ENCODE results near the gene CBX4. TPM values are rescaled to one million over a fixed set of nuclear protein-coding genes. Genes with fewer than 3 reads are reported as not detected.

CBX4 gene
- total RNA-seq, 1 donor from 2014 or later = 20.2 TPM

- Histone ChIP-seq H3K27me3 (peaks cover 22% of the 10 kb centered on the region), H3K4me1 (peaks cover 48% of the 10 kb centered on the region), H3K4me3 (peak overlapping the region; percentile 73), H3K9me3 (no peaks in the 10 kb centered on the region), H3K36me3 (peaks cover 22% of the 10 kb centered on the region), H3K27ac (peak overlapping the region; percentile 91)
- peak; percentile 55 for ATAC-seq
- intact Hi-C loops (cut with DNase I) = no loop called here
- TF ChIP-seq, protein P1, sequence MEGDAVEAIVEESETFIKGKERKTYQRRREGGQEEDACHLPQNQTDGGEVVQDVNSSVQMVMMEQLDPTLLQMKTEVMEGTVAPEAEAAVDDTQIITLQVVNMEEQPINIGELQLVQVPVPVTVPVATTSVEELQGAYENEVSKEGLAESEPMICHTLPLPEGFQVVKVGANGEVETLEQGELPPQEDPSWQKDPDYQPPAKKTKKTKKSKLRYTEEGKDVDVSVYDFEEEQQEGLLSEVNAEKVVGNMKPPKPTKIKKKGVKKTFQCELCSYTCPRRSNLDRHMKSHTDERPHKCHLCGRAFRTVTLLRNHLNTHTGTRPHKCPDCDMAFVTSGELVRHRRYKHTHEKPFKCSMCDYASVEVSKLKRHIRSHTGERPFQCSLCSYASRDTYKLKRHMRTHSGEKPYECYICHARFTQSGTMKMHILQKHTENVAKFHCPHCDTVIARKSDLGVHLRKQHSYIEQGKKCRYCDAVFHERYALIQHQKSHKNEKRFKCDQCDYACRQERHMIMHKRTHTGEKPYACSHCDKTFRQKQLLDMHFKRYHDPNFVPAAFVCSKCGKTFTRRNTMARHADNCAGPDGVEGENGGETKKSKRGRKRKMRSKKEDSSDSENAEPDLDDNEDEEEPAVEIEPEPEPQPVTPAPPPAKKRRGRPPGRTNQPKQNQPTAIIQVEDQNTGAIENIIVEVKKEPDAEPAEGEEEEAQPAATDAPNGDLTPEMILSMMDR (IDR thresholded peaks at IDR 0.05) = peak; percentile 19
- peak; percentile 95 for DNase-seq
These were observed 2.0 kb downstream of the CBX4 start for GRCh38 chr17:79836972-79837887.

DNA sequence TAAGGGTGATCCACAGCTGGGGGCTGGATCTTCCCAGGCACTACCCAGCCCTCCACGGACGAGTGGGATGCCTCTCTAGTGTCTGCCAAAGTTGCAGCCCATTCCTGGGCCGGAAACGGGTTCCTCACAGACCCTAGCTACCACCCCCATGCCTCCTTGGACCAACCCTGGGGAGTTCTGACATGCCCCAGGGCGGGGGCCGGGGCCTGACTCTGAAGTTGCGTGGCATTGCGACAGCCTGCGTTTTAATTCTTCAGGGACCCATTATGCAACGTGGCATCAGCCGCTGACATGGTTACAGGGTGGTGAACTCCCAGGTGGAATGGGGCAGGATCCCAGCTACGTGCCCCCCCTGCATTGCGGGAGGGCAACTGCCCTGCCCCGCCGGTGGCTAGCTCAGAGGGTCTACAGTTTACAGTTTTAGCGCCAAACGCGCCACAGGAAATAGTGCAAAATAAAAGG is 2.7 kb downstream of the CBX4 start:
- ATAC-seq (peak; percentile 2), DNase-seq (peak; percentile 86)
- Histone ChIP-seq H3K36me3 (peaks cover 22% of the 10 kb centered on the region), H3K4me1 (peaks cover 53% of the 10 kb centered on the region), H3K27ac (peak overlapping the region; percentile 83), H3K4me3 (peak overlapping the region; percentile 73), H3K27me3 (peaks cover 15% of the 10 kb centered on the region), H3K9me3 (no peaks in the 10 kb centered on the region)
- TF ChIP-seq, protein P1 (IDR thresholded peaks at IDR 0.05) = no peak
- intact Hi-C loops (cut with DNase I) = no loop called here

- DNase-seq (peak; percentile 90), ATAC-seq (peak; percentile 14)
- TF ChIP-seq, protein P1 (IDR thresholded peaks at IDR 0.05) = no peak
- Histone ChIP-seq H3K9me3 (no peaks in the 10 kb centered on the region), H3K27me3 (peaks cover 10% of the 10 kb centered on the region), H3K27ac (peak overlapping the region; percentile 83), H3K4me3 (peak overlapping the region; percentile 73), H3K36me3 (peaks cover 22% of the 10 kb centered on the region), H3K4me1 (peaks cover 54% of the 10 kb centered on the region)
- intact Hi-C loops (cut with DNase I) = no loop called here
These were observed 3.2 kb downstream of the CBX4 start for GRCh38 chr17:79835953-79836509.

GRCh38 chr17:79835470-79835899 is 3.8 kb downstream of the CBX4 start:
- ATAC-seq (no peak), DNase-seq (no peak)
- TF ChIP-seq, protein P1 (IDR thresholded peaks at IDR 0.05) = no peak
- peaks cover 4% of the 10 kb centered on the region for H3K27me3 ChIP-seq
- peaks cover 22% of the 10 kb centered on the region for H3K36me3 ChIP-seq
- H3K9me3 ChIP-seq = no peaks in the 10 kb centered on the region
- no peak overlapping the region for H3K27ac ChIP-seq
- peaks cover 49% of the 10 kb centered on the region for H3K4me1 ChIP-seq
- no peak overlapping the region for H3K4me3 ChIP-seq
- intact Hi-C loops (cut with DNase I) = no loop called here

GRCh38 chr17:79834565-79835469 is 4.4 kb downstream of the CBX4 start:
- H3K4me3 ChIP-seq = no peak overlapping the region
- peaks cover 44% of the 10 kb centered on the region for H3K4me1 ChIP-seq
- intact Hi-C loops (cut with DNase I) = no loop called here
- H3K9me3 ChIP-seq = no peaks in the 10 kb centered on the region
- DNase-seq = peak; percentile 70
- H3K36me3 ChIP-seq = peaks cover 22% of the 10 kb centered on the region
- H3K27me3 ChIP-seq = no peaks in the 10 kb centered on the region
- ATAC-seq = no peak
- H3K27ac ChIP-seq = no peak overlapping the region
- TF ChIP-seq, protein P1 (IDR thresholded peaks at IDR 0.05) = peak; percentile 69
